ENCODE measurements around the gene AQP5. TPM values are rescaled to one million over a fixed set of nuclear protein-coding genes. Genes with fewer than 3 reads are reported as not detected.

AQP5 gene
- polyA plus RNA-seq, 4 donors: 0.12 TPM; not detected in 2

GRCh38 chr12:49969651-49970429, 8.2 kb downstream of the AQP5 start:
- H3K27ac ChIP-seq (ENCODE audit: low read depth in 1 of 3, low read length in 2 of 3): no peak overlapping the region
- H3K9me3 ChIP-seq (ENCODE audit: control insufficient read depth in 2 of 2, insufficient read depth in 1 of 2, low read depth in 1 of 2, low read length in 1 of 2): no peaks in the 10 kb centered on the region
- H3K36me3 ChIP-seq (ENCODE audit: control insufficient read depth in 3 of 3, insufficient read depth in 2 of 3, low read depth in 1 of 3, low read length in 3 of 3): no peaks in the 10 kb centered on the region
- FAIRE-seq (no peak), DNase-seq (no peak)
- H3K4me1 ChIP-seq (ENCODE audit: control insufficient read depth in 3 of 3, insufficient read depth in 2 of 3, low read depth in 1 of 3, low read length in 2 of 3): peaks cover 0 to 29% (median 0%) of the 10 kb centered on the region in 3 donors
- H3K4me3 ChIP-seq (ENCODE audit: low read depth in 1 of 3, low read length in 3 of 3): no peak overlapping the region
- WGBS, 3 donors: 80 to 82% (median 81%) methylated on average over 12 of the region's 12 CpGs
- H3K27me3 ChIP-seq (ENCODE audit: control insufficient read depth in 3 of 3, insufficient read depth in 3 of 3, low read length in 3 of 3): peaks cover 0 to 38% (median 0%) of the 10 kb centered on the region in 3 donors

- Histone ChIP-seq H3K9me3 (ENCODE audit: control insufficient read depth in 2 of 2, insufficient read depth in 1 of 2, low read depth in 1 of 2, low read length in 1 of 2) (no peaks in the 10 kb centered on the region), H3K36me3 (ENCODE audit: control insufficient read depth in 3 of 3, insufficient read depth in 2 of 3, low read depth in 1 of 3, low read length in 3 of 3) (no peaks in the 10 kb centered on the region), H3K4me3 (ENCODE audit: low read depth in 1 of 3, low read length in 3 of 3) (no peak overlapping the region), H3K27me3 (ENCODE audit: control insufficient read depth in 3 of 3, insufficient read depth in 3 of 3, low read length in 3 of 3) (peaks cover 0 to 31% (median 0%) of the 10 kb centered on the region in 3 donors), H3K27ac (ENCODE audit: low read depth in 1 of 3, low read length in 2 of 3) (no peak overlapping the region), H3K4me1 (ENCODE audit: control insufficient read depth in 3 of 3, insufficient read depth in 2 of 3, low read depth in 1 of 3, low read length in 2 of 3) (peaks cover 0 to 38% (median 0%) of the 10 kb centered on the region in 3 donors)
- FAIRE-seq: no peak
- 50 to 69% (median 60%) methylated on average over 10 of the region's 10 CpGs for WGBS, 3 donors
- no peak for DNase-seq
Measured at GRCh38 chr12:49970658-49971057, 9.0 kb downstream of the AQP5 start.

GRCh38 chr12:49971141-49971540, 9.5 kb downstream of the AQP5 start:
- FAIRE-seq (no peak), DNase-seq (no peak)
- 63 to 84% (median 78%) methylated on average over 6 of the region's 6 CpGs for WGBS, 3 donors
- Histone ChIP-seq H3K4me1 (ENCODE audit: control insufficient read depth in 3 of 3, insufficient read depth in 2 of 3, low read depth in 1 of 3, low read length in 2 of 3) (peaks cover 0 to 41% (median 0%) of the 10 kb centered on the region in 3 donors), H3K36me3 (ENCODE audit: control insufficient read depth in 3 of 3, insufficient read depth in 2 of 3, low read depth in 1 of 3, low read length in 3 of 3) (no peaks in the 10 kb centered on the region), H3K9me3 (ENCODE audit: control insufficient read depth in 2 of 2, insufficient read depth in 1 of 2, low read depth in 1 of 2, low read length in 1 of 2) (no peaks in the 10 kb centered on the region), H3K27me3 (ENCODE audit: control insufficient read depth in 3 of 3, insufficient read depth in 3 of 3, low read length in 3 of 3) (peaks cover 0 to 26% (median 0%) of the 10 kb centered on the region in 3 donors), H3K4me3 (ENCODE audit: low read depth in 1 of 3, low read length in 3 of 3) (no peak overlapping the region), H3K27ac (ENCODE audit: low read depth in 1 of 3, low read length in 2 of 3) (no peak overlapping the region)

- H3K4me1 ChIP-seq (ENCODE audit: control insufficient read depth in 3 of 3, insufficient read depth in 2 of 3, low read depth in 1 of 3, low read length in 2 of 3): peaks cover 0 to 37% (median 0%) of the 10 kb centered on the region in 3 donors
- H3K9me3 ChIP-seq (ENCODE audit: control insufficient read depth in 2 of 2, insufficient read depth in 1 of 2, low read depth in 1 of 2, low read length in 1 of 2): no peaks in the 10 kb centered on the region
- no peak overlapping the region for H3K4me3 ChIP-seq (ENCODE audit: low read depth in 1 of 3, low read length in 3 of 3)
- H3K36me3 ChIP-seq (ENCODE audit: control insufficient read depth in 3 of 3, insufficient read depth in 2 of 3, low read depth in 1 of 3, low read length in 3 of 3): no peaks in the 10 kb centered on the region
- FAIRE-seq (no peak), DNase-seq (no peak)
- no peak overlapping the region for H3K27ac ChIP-seq (ENCODE audit: low read depth in 1 of 3, low read length in 2 of 3)
- peaks cover 0 to 19% (median 0%) of the 10 kb centered on the region in 3 donors for H3K27me3 ChIP-seq (ENCODE audit: control insufficient read depth in 3 of 3, insufficient read depth in 3 of 3, low read length in 3 of 3)
- whole genome bisulfite sequencing, 3 donors: 82 to 93% (median 86%) methylated on average over 9 of the region's 9 CpGs
Measured at GRCh38 chr12:49972129-49972528, 10.5 kb downstream of the AQP5 start.

GRCh38 chr12:49972641-49973360, 11.1 kb downstream of the AQP5 start, which contains the start of gene AQP6:
Gene AQP6 (plus strand): TSS chr12:49972947. CDS start chr12:49973174, 227 bp downstream.
- no peak within 1 kb of the TSS for H3K4me3 ChIP-seq (ENCODE audit: low read depth in 1 of 3, low read length in 3 of 3)
- peaks cover 0 to 32% (median 0%) of the 10 kb centered on the region in 3 donors for H3K4me1 ChIP-seq (ENCODE audit: control insufficient read depth in 3 of 3, insufficient read depth in 2 of 3, low read depth in 1 of 3, low read length in 2 of 3)
- no peaks in the 10 kb centered on the region for H3K9me3 ChIP-seq (ENCODE audit: control insufficient read depth in 2 of 2, insufficient read depth in 1 of 2, low read depth in 1 of 2, low read length in 1 of 2)
- H3K27ac ChIP-seq (ENCODE audit: low read depth in 1 of 3, low read length in 2 of 3): no peak within 1 kb of the TSS
- no peaks in the 10 kb centered on the region for H3K36me3 ChIP-seq (ENCODE audit: control insufficient read depth in 3 of 3, insufficient read depth in 2 of 3, low read depth in 1 of 3, low read length in 3 of 3)
- H3K27me3 ChIP-seq (ENCODE audit: control insufficient read depth in 3 of 3, insufficient read depth in 3 of 3, low read length in 3 of 3): peaks cover 0 to 17% (median 0%) of the 10 kb centered on the region in 3 donors
- DNase-seq (no peak), FAIRE-seq (no peak)
- WGBS, 3 donors: 81 to 83% (median 82%) methylated on average over 18 of the region's 18 CpGs

- Histone ChIP-seq H3K9me3 (ENCODE audit: control insufficient read depth in 2 of 2, insufficient read depth in 1 of 2, low read depth in 1 of 2, low read length in 1 of 2) (no peaks in the 10 kb centered on the region), H3K27ac (ENCODE audit: low read depth in 1 of 3, low read length in 2 of 3) (no peak overlapping the region), H3K4me3 (ENCODE audit: low read depth in 1 of 3, low read length in 3 of 3) (no peak overlapping the region), H3K36me3 (ENCODE audit: control insufficient read depth in 3 of 3, insufficient read depth in 2 of 3, low read depth in 1 of 3, low read length in 3 of 3) (no peaks in the 10 kb centered on the region), H3K4me1 (ENCODE audit: control insufficient read depth in 3 of 3, insufficient read depth in 2 of 3, low read depth in 1 of 3, low read length in 2 of 3) (peaks cover 0 to 35% (median 0%) of the 10 kb centered on the region in 3 donors), H3K27me3 (ENCODE audit: control insufficient read depth in 3 of 3, insufficient read depth in 3 of 3, low read length in 3 of 3) (peaks cover 0 to 11% (median 0%) of the 10 kb centered on the region in 3 donors)
- FAIRE-seq (no peak), DNase-seq (peak; percentile 66 to 68)
- 57 to 78% (median 67%) methylated on average over 19 of the region's 19 CpGs for WGBS, 3 donors
Measured at GRCh38 chr12:49973361-49973830, 11.7 kb downstream of the AQP5 start.

- no peak overlapping the region for H3K27ac ChIP-seq (ENCODE audit: low read depth in 1 of 3, low read length in 2 of 3)
Measured at GRCh38 chr12:49974231-49974675, 12.6 kb downstream of the AQP5 start.

GRCh38 chr12:49974677-49975317, 13.1 kb downstream of the AQP5 start:
- WGBS, 3 donors: 55 to 61% (median 57%) methylated on average over 8 of the region's 8 CpGs
- peaks cover 0 to 35% (median 0%) of the 10 kb centered on the region in 3 donors for H3K4me1 ChIP-seq (ENCODE audit: control insufficient read depth in 3 of 3, insufficient read depth in 2 of 3, low read depth in 1 of 3, low read length in 2 of 3)
- FAIRE-seq: no peak
- no peak for DNase-seq
- peaks cover 0 to 3% (median 0%) of the 10 kb centered on the region in 3 donors for H3K27me3 ChIP-seq (ENCODE audit: control insufficient read depth in 3 of 3, insufficient read depth in 3 of 3, low read length in 3 of 3)
- no peaks in the 10 kb centered on the region for H3K36me3 ChIP-seq (ENCODE audit: control insufficient read depth in 3 of 3, insufficient read depth in 2 of 3, low read depth in 1 of 3, low read length in 3 of 3)
- no peaks in the 10 kb centered on the region for H3K9me3 ChIP-seq (ENCODE audit: control insufficient read depth in 2 of 2, insufficient read depth in 1 of 2, low read depth in 1 of 2, low read length in 1 of 2)
- H3K4me3 ChIP-seq (ENCODE audit: low read depth in 1 of 3, low read length in 3 of 3): no peak overlapping the region
- H3K27ac ChIP-seq (ENCODE audit: low read depth in 1 of 3, low read length in 2 of 3): no peak overlapping the region

More at GRCh38 chr12:49974231-49974675, 12.6 kb downstream of the AQP5 start:
- no peak overlapping the region for H3K4me3 ChIP-seq (ENCODE audit: low read depth in 1 of 3, low read length in 3 of 3)
- H3K27me3 ChIP-seq (ENCODE audit: control insufficient read depth in 3 of 3, insufficient read depth in 3 of 3, low read length in 3 of 3): peaks cover 0 to 4% (median 0%) of the 10 kb centered on the region in 3 donors
- 52 to 78% (median 74%) methylated on average over 14 to 15 of the region's 15 CpGs for WGBS, 3 donors
- DNase-seq (peak in 1 of 2 donors; percentile 62), FAIRE-seq (no peak)
- H3K36me3 ChIP-seq (ENCODE audit: control insufficient read depth in 3 of 3, insufficient read depth in 2 of 3, low read depth in 1 of 3, low read length in 3 of 3): no peaks in the 10 kb centered on the region
- peaks cover 0 to 35% (median 0%) of the 10 kb centered on the region in 3 donors for H3K4me1 ChIP-seq (ENCODE audit: control insufficient read depth in 3 of 3, insufficient read depth in 2 of 3, low read depth in 1 of 3, low read length in 2 of 3)
- H3K9me3 ChIP-seq (ENCODE audit: control insufficient read depth in 2 of 2, insufficient read depth in 1 of 2, low read depth in 1 of 2, low read length in 1 of 2): no peaks in the 10 kb centered on the region
